GM19351 (cell line): ENCODE data around the gene RASA2.
A peak's percentile ranks its signal among the peaks of the same experiment; 100 is the strongest.

ENCODE experiments used
- ATAC-seq: cut with Tn5 transposase; IDR thresholded peaks from one replicate; pipeline ENCODE4 v1.9.1; 2021; ENCODE audit warnings: mild to moderate bottlenecking, moderate library complexity; ENCODE audit not compliant: unreplicated experiment

The RASA2 gene

DNA sequence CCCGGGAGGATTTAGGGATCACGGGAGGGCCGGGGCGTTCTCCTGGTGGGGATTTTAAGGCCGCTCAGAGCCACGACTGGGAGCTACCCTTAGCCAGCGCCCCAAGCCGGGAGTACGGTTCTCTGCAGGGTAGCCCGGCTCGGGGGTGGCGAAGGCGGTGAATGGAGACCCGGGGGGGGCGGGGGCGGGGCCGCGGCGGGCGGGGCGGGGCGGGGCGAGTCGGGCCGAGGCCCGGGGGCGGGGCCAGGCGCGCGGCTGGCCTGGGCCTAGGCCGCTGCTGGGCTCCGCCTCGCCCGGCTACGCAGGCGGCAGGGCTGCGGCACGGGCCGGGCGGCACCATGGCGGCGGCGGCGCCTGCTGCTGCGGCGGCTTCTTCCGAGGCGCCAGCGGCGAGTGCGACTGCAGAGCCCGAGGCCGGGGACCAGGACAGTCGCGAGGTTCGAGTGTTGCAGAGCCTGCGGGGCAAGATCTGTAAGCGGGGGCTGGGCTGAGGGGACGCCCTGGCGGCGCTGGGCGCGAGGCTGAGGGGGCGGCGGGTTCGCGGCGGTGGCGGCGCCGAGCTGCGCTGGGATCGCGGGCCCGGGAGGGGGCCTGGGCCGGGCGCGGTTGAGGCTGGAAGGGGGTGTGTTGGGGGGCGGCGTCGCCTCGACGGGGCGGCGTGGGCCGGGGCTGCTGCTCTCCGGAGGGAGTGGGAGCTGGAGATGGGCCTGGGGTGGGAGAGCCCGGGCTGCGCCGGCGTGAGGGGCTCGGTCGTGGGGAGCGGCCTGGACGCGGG, at the start of gene RASA2:
Gene RASA2 (plus strand): TSS at position 282 of the 775 bp plus-strand sequence. CDS start 57 bp downstream, at position 339.
- ATAC-seq: peak; percentile 58

GRCh38 chr3:141439589-141439988, 47.2 kb upstream of the RASA2 start:
- ATAC-seq: no peak

GRCh38 chr3:141440942-141441341, 45.9 kb upstream of the RASA2 start:
- ATAC-seq: no peak

- peak; percentile 98 for ATAC-seq
Observed at GRCh38 chr3:141441381-141442364, 45.2 kb upstream of the RASA2 start.

- ATAC-seq: no peak
Observed at GRCh38 chr3:141442446-141442845, 44.4 kb upstream of the RASA2 start.

DNA sequence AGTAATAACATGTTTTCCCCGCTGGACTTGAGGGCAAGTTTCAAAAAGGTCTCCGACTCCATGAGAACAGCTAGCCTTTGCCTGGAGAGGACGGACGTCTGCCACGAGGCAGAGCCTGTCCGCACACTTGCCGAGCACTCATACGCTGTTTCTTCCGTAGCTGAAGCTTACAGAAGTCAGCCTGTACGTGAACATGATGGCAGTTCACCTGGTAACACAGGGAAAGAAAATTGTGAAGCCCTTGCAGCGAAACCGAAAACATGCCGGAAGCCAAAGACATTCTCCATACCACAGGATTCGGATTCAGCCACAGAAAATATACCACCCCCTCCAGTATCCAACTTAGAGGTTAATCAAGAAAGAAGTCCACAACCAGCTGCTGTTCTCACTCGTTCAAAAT, 43.9 kb upstream of the RASA2 start:
- no peak for ATAC-seq

DNA sequence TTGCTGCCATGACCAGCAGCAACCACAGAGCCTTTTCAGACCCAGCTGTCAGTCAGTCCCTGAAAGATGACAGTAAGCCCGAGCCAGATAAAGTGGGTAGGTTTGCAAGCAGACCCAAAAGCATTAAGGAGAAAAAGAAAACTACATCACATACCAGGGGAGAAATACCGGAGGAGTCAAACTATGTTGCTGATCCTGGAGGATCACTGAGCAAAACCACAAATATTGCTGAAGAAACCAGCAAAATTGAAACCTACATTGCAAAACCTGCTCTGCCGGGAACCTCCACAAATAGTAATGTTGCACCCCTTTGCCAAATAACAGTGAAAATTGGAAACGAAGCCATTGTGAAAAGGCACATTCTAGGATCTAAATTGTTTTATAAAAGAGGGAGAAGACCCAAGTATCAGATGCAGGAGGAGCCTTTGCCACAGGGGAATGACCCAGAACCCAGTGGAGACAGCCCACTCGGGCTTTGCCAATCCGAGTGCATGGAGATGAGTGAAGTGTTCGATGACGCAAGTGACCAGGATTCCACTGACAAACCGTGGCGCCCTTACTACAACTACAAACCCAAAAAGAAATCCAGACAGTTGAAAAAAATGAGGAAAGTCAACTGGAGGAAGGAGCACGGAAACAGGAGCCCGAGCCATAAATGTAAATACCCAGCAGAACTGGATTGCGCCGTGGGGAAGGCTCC, 42.1 kb upstream of the RASA2 start:
- no peak for ATAC-seq

GRCh38 chr3:141445990-141446389, 40.8 kb upstream of the RASA2 start:
- ATAC-seq: no peak

- no peak for ATAC-seq
Observed at GRCh38 chr3:141446737-141447136, 40.1 kb upstream of the RASA2 start.

GRCh38 chr3:141447383-141447782, 39.4 kb upstream of the RASA2 start:
- ATAC-seq: no peak

DNA sequence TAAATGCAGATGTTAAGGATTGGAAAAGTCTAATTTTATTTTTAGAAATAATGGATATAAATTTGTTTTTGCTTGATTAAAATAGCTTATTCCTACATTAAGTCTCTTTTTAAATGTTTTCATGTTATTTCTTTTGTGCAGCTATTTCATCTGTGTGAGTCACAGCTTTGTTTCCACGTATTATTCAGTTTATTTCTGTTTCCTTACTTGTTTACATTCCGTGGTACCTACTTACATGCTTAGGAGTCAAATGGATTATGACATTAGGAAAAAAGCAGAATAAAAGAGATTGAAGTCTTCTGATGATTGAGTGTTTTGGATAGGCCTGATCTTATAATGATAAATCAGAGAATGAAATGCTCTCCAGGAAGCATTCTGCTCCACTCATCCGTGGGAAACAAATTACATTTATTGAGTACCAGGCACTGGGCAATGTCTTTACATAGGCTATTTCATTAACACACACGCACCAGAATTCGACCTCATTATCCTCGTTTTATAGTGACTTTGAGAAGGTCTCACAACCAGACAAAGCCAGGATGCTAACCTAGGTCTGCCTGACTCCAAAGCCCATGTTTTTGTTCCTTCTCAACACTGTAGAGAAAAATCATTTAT, 38.1 kb upstream of the RASA2 start:
- ATAC-seq: no peak

DNA sequence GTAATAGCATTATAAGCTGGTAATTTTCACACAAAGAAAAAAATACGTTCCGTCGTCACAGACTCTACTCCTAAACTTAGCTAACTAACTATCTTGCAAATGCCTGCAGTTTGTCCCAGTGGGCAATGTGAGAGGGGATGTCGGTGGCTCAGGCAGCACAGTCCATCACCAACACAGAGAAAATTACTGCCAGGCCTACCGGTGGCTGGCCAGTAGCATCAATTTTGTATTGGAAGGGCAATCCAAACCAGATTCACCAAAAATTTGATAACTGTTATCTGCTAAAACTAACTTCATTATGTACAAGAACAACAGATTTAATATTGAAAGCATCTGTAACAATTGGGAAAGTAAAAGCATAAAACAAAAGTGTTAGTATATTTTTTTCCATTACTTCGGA, 37.4 kb upstream of the RASA2 start:
- ATAC-seq: no peak

- no peak for ATAC-seq
Observed at GRCh38 chr3:141450727-141451375, 36.0 kb upstream of the RASA2 start.

GRCh38 chr3:141452045-141452444, 34.8 kb upstream of the RASA2 start:
- ATAC-seq: peak; percentile 85

GRCh38 chr3:141452773-141453172, 34.1 kb upstream of the RASA2 start:
- ATAC-seq: no peak

DNA sequence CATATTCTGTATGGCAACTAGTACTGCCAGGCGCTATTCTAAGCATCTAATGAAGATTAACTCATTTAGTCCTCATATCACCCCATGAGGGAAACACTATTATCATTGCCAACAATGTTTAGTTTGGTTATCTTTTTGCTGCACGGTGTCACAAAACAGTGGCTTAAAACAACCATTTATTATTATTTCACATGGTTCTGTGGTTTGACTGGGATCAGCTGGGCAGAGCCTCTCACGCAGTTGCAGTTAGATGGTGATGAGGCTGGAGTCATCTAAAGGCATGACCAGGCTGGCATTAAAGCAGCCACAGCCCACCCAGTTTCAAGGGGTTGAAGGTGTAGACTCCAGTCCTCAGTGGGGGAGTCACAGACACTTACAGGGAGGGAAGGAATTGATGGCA, 32.8 kb upstream of the RASA2 start:
- ATAC-seq: no peak

GRCh38 chr3:141454906-141455602, 31.8 kb upstream of the RASA2 start:
- ATAC-seq: peak; percentile 52

- no peak for ATAC-seq
Observed at GRCh38 chr3:141455603-141456300, 31.1 kb upstream of the RASA2 start.

DNA sequence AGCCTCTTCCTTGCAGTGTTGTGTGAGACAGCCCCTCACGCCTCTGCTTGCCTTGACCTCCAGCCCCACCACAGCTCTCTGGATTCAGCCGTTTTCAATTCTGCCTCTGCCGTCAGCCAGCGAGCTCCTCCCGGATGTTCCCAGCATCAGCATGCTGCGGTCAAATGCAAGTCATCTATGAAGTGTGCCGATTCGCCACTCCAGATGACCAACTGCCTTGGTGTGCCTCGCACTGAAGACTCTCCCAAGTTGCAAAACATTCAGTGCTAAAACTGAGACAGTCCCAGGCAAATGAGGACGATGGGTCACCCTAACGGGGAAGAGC, 30.6 kb upstream of the RASA2 start:
- no peak for ATAC-seq
